IMR-90 (cell line): ENCODE results near the gene STAG2. TPM values are rescaled to one million over a fixed set of nuclear protein-coding genes. Genes with fewer than 3 reads are reported as not detected.
A peak's percentile ranks its signal among the peaks of the same experiment; 100 is the strongest.

Source experiments
- ATAC-seq: fragments of 200-7000 bp; cut with Tn5 transposase; 2 replicates; pipeline ENCODE4 v1.9.1; 2020; ENCODE audit warnings: low read depth, mild to moderate bottlenecking, moderate library complexity
- BruUV-seq: library from RNA; stranded (reverse); fragments of 400-500 nt; replicated peaks from 2 replicates; lab custom pipeline; 2021; lab: Mats Ljungman, UMichigan
- CTCF ChIA-PET: fragments of 300-600 bp; formaldehyde crosslinking; extraction: SDS; loops from one replicate; lab custom pipeline; 2021; ENCODE audit warnings: antibody characterized with exemption; lab: Yijun Ruan, JAX
- POLR2A ChIA-PET: fragments of 300-600 bp; sonication (Branson Sonifier 250); formaldehyde crosslinking; loops from one replicate; lab custom pipeline; 2022; ENCODE audit warnings: antibody characterized with exemption; ENCODE audit not compliant: unreplicated experiment; lab: Charles Lee
- DNase-seq: peaks from one replicate; pipeline ENCODE4 v3.0.0; 2013
- H2AFZ ChIP-seq: replicated peaks from 2 replicates; pipeline ENCODE3; 2013; ENCODE audit warnings: low read length, mild to moderate bottlenecking; ENCODE audit not compliant: poor library complexity
- H2AK5ac ChIP-seq: 2 replicates; pipeline ENCODE4 v1.6.1; 2013; ENCODE audit warnings: low read depth, low read length, inconsistent platforms
- H2AK9ac ChIP-seq: replicated peaks from 2 replicates; pipeline ENCODE3; 2013; ENCODE audit warnings: mild to moderate bottlenecking, low read depth, low read length, moderate library complexity; ENCODE audit not compliant: poor library complexity
- H2BK120ac ChIP-seq: 2 replicates; pipeline ENCODE4 v1.6.1; 2013; ENCODE audit warnings: low read depth, low read length, inconsistent platforms
- H2BK15ac ChIP-seq: 3 replicates; pipeline ENCODE4 v1.6.1; 2013; ENCODE audit warnings: low read depth, low read length, inconsistent platforms
- H2BK20ac ChIP-seq: 2 replicates; pipeline ENCODE4 v1.6.1; 2013; ENCODE audit warnings: low read depth, mild to moderate bottlenecking, inconsistent platforms, low read length, moderate library complexity
- H2BK5ac ChIP-seq: 2 replicates; pipeline ENCODE4 v1.6.1; 2013; ENCODE audit warnings: mild to moderate bottlenecking, low read depth, low read length, inconsistent platforms; ENCODE audit not compliant: poor library complexity, severe bottlenecking
- H3K14ac ChIP-seq: replicated peaks from 2 replicates; pipeline ENCODE4 v1.6.1; 2013; ENCODE audit warnings: low read depth, low read length, inconsistent platforms
- H3K18ac ChIP-seq: 2 replicates; pipeline ENCODE4 v1.6.1; 2013; ENCODE audit warnings: low read depth, low read length, control low read depth
- H3K23ac ChIP-seq: 2 replicates; pipeline ENCODE4 v1.6.1; 2013; ENCODE audit warnings: low read depth, low read length, inconsistent platforms
- H3K27ac ChIP-seq: 2 replicates; pipeline ENCODE4 v1.5.1; 2013; ENCODE audit warnings: mild to moderate bottlenecking, control low read depth, low read length; ENCODE audit not compliant: insufficient read depth
- H3K27me3 ChIP-seq: 2 replicates; pipeline ENCODE4 v1.6.1; 2013; ENCODE audit warnings: low read length; ENCODE audit not compliant: control insufficient read depth, insufficient read depth
- H3K36me3 ChIP-seq: 2 replicates; pipeline ENCODE4 v1.6.1; 2013; ENCODE audit warnings: low read length, mixed read lengths; ENCODE audit not compliant: control insufficient read depth, insufficient read depth
- H3K4ac ChIP-seq: 2 replicates; pipeline ENCODE4 v1.6.1; 2013; ENCODE audit warnings: low read depth, low read length, inconsistent platforms
- H3K4me1 ChIP-seq: 2 replicates; pipeline ENCODE4 v1.6.1; 2013; ENCODE audit warnings: low read length, mixed read lengths; ENCODE audit not compliant: control insufficient read depth, insufficient read depth
- H3K4me2 ChIP-seq: 2 replicates; pipeline ENCODE4 v1.6.1; 2013; ENCODE audit warnings: low read depth, mild to moderate bottlenecking, control low read depth, low read length, moderate library complexity
- H3K4me3 ChIP-seq: 2 replicates; pipeline ENCODE4 v1.5.1; 2013; ENCODE audit warnings: low read depth, mild to moderate bottlenecking, control low read depth, low read length, moderate library complexity; ENCODE audit not compliant: insufficient read depth
- H3K56ac ChIP-seq: 2 replicates; pipeline ENCODE4 v1.6.1; 2013; ENCODE audit warnings: low read length, inconsistent platforms; ENCODE audit not compliant: insufficient read depth; ENCODE audit errors: extremely low read depth
- H3K79me1 ChIP-seq, 2 experiments: 2 replicates each; pipeline ENCODE4 v1.6.1; 2013; ENCODE audit warnings: low read length in 2 of 2, inconsistent platforms in 1 of 2, low read depth in 1 of 2
- H3K9ac ChIP-seq: 2 replicates; pipeline ENCODE4 v1.6.1; 2013; ENCODE audit warnings: low read depth, low read length, control low read depth
- H3K9me1 ChIP-seq: 2 replicates; pipeline ENCODE4 v1.6.1; 2013; ENCODE audit warnings: low read length, inconsistent platforms; ENCODE audit not compliant: insufficient read depth
- H3K9me3 ChIP-seq: 2 replicates; pipeline ENCODE4 v1.6.1; 2013; ENCODE audit warnings: low read length; ENCODE audit not compliant: control insufficient read depth, insufficient read depth
- H4K20me1 ChIP-seq: 2 replicates; pipeline ENCODE4 v1.6.1; 2013; ENCODE audit warnings: low read length, inconsistent platforms; ENCODE audit not compliant: insufficient read depth
- H4K5ac ChIP-seq: 2 replicates; pipeline ENCODE4 v1.6.1; 2013; ENCODE audit warnings: mild to moderate bottlenecking, low read depth, low read length, control low read depth
- H4K8ac ChIP-seq, 2 experiments: 2 replicates each; pipeline ENCODE4 v1.6.1; 2013; ENCODE audit warnings: low read depth in 2 of 2, low read length in 2 of 2, control low read depth in 1 of 2, inconsistent platforms in 1 of 2
- H4K91ac ChIP-seq: 2 replicates; pipeline ENCODE4 v1.6.1; 2013; ENCODE audit warnings: low read depth, low read length, inconsistent platforms; ENCODE audit not compliant: insufficient read depth
- BHLHE40 ChIP-seq: fragments of 150-350 bp; IDR thresholded peaks from 2 replicates; pipeline ENCODE4 v1.6.1; 2016; ENCODE audit warnings: mild to moderate bottlenecking, low read depth, low read length
- CEBPB ChIP-seq: IDR thresholded peaks from 2 replicates; pipeline ENCODE4 v1.6.1; 2012; ENCODE audit warnings: low read depth, low read length, improper control_type of control experiment
- CHD1 ChIP-seq: IDR thresholded peaks from 2 replicates; pipeline ENCODE4 v1.6.1; 2012; ENCODE audit warnings: low read depth, low read length, improper control_type of control experiment
- FOS ChIP-seq: fragments of 150-350 bp; IDR thresholded peaks from 2 replicates; pipeline ENCODE4 v1.6.1; 2016; ENCODE audit warnings: low read depth, low read length
- MAFK ChIP-seq: IDR thresholded peaks from 2 replicates; pipeline ENCODE4 v1.6.1; 2012; ENCODE audit warnings: low read depth, low read length, improper control_type of control experiment
- MXI1 ChIP-seq: IDR thresholded peaks from 2 replicates; pipeline ENCODE4 v1.6.1; 2012; ENCODE audit warnings: low read depth, mild to moderate bottlenecking, low read length, moderate library complexity, borderline replicate concordance
- NFE2L2 ChIP-seq: fragments of 150-350 bp; IDR thresholded peaks from 2 replicates; pipeline ENCODE4 v1.6.1; 2016; ENCODE audit warnings: low read depth, mild to moderate bottlenecking, low read length
- POLR2A ChIP-seq: IDR thresholded peaks from 2 replicates; pipeline ENCODE4 v1.6.1; 2012; ENCODE audit warnings: mild to moderate bottlenecking, low read depth, low read length
- RAD21 ChIP-seq: IDR thresholded peaks from 2 replicates; pipeline ENCODE4 v1.6.1; 2012; ENCODE audit warnings: low read length, improper control_type of control experiment
- RFX5 ChIP-seq: IDR thresholded peaks from 2 replicates; pipeline ENCODE4 v1.8.0; 2012; ENCODE audit warnings: low read depth, mild to moderate bottlenecking, low read length, moderate library complexity
- SMC3 ChIP-seq: fragments of 150-350 bp; IDR thresholded peaks from 2 replicates; pipeline ENCODE4 v1.6.1; 2016; ENCODE audit warnings: low read depth, mild to moderate bottlenecking, antibody characterized with exemption, low read length, moderate library complexity
- USF2 ChIP-seq: fragments of 150-350 bp; IDR thresholded peaks from 2 replicates; pipeline ENCODE4 v1.6.1; 2017; ENCODE audit warnings: mild to moderate bottlenecking, antibody characterized with exemption, low read length, low read depth
- WGBS, 2 experiments: methylation state at CpG; one replicate each; pipeline versions ENCODE4 v1.1.5 to v1.1.7; 2013; ENCODE audit warnings: missing lambda C conversion rate in 2 of 2; ENCODE audit not compliant: insufficient read length in 1 of 2; ENCODE audit errors: extremely low coverage in 2 of 2; 5-methylcytosine and 5-hydroxymethylcytosine counted together
- dilution Hi-C: fragments of 300-500 bp; cut with HindIII; formaldehyde crosslinking; loops from one replicate; pipeline ENCODE4 v1.14.3; 2018; ENCODE audit warnings: low sequenced_read_pairs; ENCODE audit not compliant: unreplicated experiment
- in situ Hi-C: fragments of 300-500 bp; cut with MboI; formaldehyde crosslinking; loops from 3 replicates; pipeline ENCODE4 v1.14.3; 2019; ENCODE audit warnings: low sequenced_read_pairs, inconsistent platforms, mixed read lengths
- intact Hi-C: fragments of 100-400 bp; cut with micrococcal nuclease; formaldehyde crosslinking; loops from 2 replicates; pipeline ENCODE4 v1.10.0; 2022
- polyA plus RNA-seq, 3 experiments: library from polyadenylated mRNA; depleted of rRNA; stranded (reverse); fragments of >200 nt; gene quantifications; 2 replicates each; pipeline ENCODE4 v1.2.3, GENCODE V29; 2012; ENCODE audit warnings: low replicate concordance in 1 of 3
- total RNA-seq: library from RNA; depleted of rRNA; stranded (reverse); fragments of >200 nt; gene quantifications from 2 replicates; pipeline ENCODE4 v1.2.3, GENCODE V29; 2012
- TF ChIP-seq, protein P1 (sequence below): fragments of 150-350 bp; IDR thresholded peaks from 2 replicates; pipeline ENCODE4 v1.6.1; 2016; ENCODE audit warnings: low read depth, mild to moderate bottlenecking, low read length, moderate library complexity, borderline replicate concordance
- TF ChIP-seq, protein P2 (sequence below): conservative IDR thresholded peaks from 2 replicates; pipeline ENCODE4 v1.5.1; 2012; ENCODE audit warnings: mild to moderate bottlenecking, low read depth, low read length, improper control_type of control experiment

STAG2 gene
- total and polyA plus RNA-seq, 2 of the 4 experiments (the other 2 are of a cell fraction) = 19.6 to 71.2 TPM

- Histone ChIP-seq H3K4me2 (peak overlapping the region; percentile 48; the same call in 1 of the 2 replicates), H3K9me3 (no peaks in the 10 kb centered on the region), H3K9me1 (no peaks in the 10 kb centered on the region), H3K27ac (no peak overlapping the region), H2BK20ac (no peak overlapping the region), H2AFZ (no peak overlapping the region), H3K27me3 (no peaks in the 10 kb centered on the region), H2BK120ac (0 out of 2 replicates have a peak overlapping the region, but pooled peaks have one; percentile 40), H3K9ac (no peak overlapping the region), H3K79me1 (peaks cover 0 to 4% of the 10 kb centered on the region in 2 experiments; a peak in 1 of 4 replicates), H2AK5ac (no peak overlapping the region), H4K20me1 (peaks cover 3% of the 10 kb centered on the region; the same call in 1 of the 2 replicates), H3K4me1 (no peaks in the 10 kb centered on the region), H3K23ac (no peak overlapping the region), H4K91ac (no peak overlapping the region), H3K36me3 (0 out of 2 replicates have a peak, but pooled peaks cover 2% of the 10 kb centered on the region), H3K14ac (peak overlapping the region; percentile 37; the same call in 1 of the 2 replicates), H2BK5ac (peak overlapping the region; percentile 72), H3K56ac (no peak overlapping the region), H4K8ac (no peak overlapping the region), H3K18ac (no peak overlapping the region), H2BK15ac (no peak overlapping the region), H3K4me3 (no peak overlapping the region), H4K5ac (no peak overlapping the region), H2AK9ac (no peak overlapping the region), H3K4ac (no peak overlapping the region)
- POLR2A ChIA-PET = no interaction called here
- ATAC-seq (peak; percentile 64), DNase-seq (peak; percentile 41)
- TF ChIP-seq MAFK = no peak
- TF ChIP-seq, protein P1, sequence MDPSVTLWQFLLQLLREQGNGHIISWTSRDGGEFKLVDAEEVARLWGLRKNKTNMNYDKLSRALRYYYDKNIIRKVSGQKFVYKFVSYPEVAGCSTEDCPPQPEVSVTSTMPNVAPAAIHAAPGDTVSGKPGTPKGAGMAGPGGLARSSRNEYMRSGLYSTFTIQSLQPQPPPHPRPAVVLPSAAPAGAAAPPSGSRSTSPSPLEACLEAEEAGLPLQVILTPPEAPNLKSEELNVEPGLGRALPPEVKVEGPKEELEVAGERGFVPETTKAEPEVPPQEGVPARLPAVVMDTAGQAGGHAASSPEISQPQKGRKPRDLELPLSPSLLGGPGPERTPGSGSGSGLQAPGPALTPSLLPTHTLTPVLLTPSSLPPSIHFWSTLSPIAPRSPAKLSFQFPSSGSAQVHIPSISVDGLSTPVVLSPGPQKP = no peak
- TF ChIP-seq FOS = no peak
- TF ChIP-seq POLR2A = no peak
- TF ChIP-seq RFX5 = no peak
- TF ChIP-seq RAD21 = no peak
- no peak for TF ChIP-seq BHLHE40
- TF ChIP-seq MXI1 = no peak
- TF ChIP-seq CEBPB = no peak
- no peak for TF ChIP-seq NFE2L2
- no peak for TF ChIP-seq SMC3
- TF ChIP-seq, protein P2, sequence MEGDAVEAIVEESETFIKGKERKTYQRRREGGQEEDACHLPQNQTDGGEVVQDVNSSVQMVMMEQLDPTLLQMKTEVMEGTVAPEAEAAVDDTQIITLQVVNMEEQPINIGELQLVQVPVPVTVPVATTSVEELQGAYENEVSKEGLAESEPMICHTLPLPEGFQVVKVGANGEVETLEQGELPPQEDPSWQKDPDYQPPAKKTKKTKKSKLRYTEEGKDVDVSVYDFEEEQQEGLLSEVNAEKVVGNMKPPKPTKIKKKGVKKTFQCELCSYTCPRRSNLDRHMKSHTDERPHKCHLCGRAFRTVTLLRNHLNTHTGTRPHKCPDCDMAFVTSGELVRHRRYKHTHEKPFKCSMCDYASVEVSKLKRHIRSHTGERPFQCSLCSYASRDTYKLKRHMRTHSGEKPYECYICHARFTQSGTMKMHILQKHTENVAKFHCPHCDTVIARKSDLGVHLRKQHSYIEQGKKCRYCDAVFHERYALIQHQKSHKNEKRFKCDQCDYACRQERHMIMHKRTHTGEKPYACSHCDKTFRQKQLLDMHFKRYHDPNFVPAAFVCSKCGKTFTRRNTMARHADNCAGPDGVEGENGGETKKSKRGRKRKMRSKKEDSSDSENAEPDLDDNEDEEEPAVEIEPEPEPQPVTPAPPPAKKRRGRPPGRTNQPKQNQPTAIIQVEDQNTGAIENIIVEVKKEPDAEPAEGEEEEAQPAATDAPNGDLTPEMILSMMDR = no peak
- no peak for TF ChIP-seq CHD1
- no peak for TF ChIP-seq USF2
- no CpG with 5 or more reads among the region's 3 CpGs for whole genome bisulfite sequencing, 2 experiments
- dilution Hi-C loops (no loop called here), in situ Hi-C loops (no loop called here), intact Hi-C loops (loop anchor here (5.0 kb wide), 1 partner anchor 47 kb away; no protein-coding TSS in a partner anchor)
- CTCF ChIA-PET = interaction anchor here (1.0 kb wide), 1 partner anchor 66 kb away, joined by 4 read pairs; no protein-coding TSS in a partner anchor
- no TSS peak for BruUV-seq
Measured at GRCh38 chrX:124023838-124024238, 62.3 kb downstream of the STAG2 start.
